HG03159 (cell line): ENCODE data around the gene MSH5.

Experiments
- ATAC-seq: cut with Tn5 transposase; IDR thresholded peaks from one replicate; pipeline ENCODE4 v1.9.1; 2021; ENCODE audit warnings: mild to moderate bottlenecking, moderate library complexity; ENCODE audit not compliant: unreplicated experiment

Gene MSH5

DNA sequence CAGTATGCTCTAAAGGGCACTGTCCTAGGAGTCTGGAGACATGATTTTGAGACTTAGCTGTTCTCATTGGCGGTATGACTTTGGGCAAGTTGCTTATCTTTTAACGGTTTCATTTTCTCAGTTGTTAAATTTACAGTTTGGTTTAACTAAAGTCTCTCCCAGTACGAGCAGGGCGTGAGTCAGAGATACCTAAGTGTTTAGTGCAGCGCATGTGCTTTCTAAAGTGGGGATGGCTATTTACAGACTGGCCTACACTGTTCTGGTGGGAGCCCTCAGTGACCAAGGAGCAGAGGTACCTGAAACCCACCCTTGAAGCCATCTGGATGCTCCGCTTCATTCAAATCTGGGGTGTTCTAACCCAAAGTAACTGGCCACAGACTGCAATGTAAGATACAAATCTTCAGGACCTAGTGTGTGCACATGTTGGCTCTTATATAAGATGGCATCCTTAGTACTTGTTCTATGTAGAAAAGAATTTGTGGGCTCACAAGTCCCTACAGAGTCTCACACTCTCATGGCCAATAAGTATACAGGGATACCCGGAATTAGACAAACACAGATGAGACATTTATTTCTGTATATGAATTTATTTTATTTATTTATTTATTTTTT, 10.7 kb downstream of the MSH5 start:
- ATAC-seq, result no peak

DNA sequence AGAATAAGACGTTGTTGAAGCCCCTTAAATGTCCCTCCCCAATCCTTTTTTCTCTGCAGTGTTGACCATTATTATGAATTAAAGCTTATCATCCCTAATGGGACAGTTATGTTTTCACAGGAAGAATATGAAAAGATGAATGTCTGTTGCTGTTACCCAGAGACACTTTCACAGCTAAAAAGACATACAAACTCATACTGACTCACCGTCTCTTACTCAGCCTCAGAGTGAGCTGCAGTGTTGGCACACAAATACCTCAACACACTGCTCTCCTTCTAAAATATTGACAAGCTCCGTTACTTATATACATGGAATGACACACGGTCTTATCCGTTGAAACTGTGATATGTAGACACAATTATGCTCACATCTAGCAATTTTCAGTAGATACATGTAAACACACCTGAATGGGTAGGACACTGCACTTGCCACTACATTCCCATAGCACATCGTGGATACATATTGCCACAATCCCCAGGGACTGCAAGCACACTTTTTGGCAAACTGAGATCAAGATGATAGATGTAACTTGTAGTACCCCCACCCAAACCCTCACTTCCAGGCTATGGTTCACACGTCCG, 13.0 kb downstream of the MSH5 start:
- no peak for ATAC-seq

DNA sequence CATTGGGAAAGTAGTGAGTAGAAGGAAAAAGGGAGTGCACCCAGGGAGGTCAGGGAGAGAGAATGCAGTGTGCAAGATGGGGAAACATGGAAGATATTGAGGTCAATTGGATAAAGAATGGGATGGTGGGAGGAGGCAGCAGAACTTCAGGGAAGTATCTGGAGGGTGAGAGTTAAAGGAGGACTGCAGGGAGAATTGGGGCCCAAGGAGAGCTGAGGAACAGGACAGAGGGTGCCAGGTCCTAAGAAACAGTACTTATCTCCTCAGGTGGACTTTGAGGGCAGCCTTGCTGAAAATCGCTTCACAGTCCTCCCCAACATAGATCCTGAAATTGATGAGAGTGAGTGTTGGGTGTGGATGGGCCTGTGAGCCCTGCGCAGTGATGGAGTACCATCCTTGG, 18.5 kb downstream of the MSH5 start:
- no peak for ATAC-seq

DNA sequence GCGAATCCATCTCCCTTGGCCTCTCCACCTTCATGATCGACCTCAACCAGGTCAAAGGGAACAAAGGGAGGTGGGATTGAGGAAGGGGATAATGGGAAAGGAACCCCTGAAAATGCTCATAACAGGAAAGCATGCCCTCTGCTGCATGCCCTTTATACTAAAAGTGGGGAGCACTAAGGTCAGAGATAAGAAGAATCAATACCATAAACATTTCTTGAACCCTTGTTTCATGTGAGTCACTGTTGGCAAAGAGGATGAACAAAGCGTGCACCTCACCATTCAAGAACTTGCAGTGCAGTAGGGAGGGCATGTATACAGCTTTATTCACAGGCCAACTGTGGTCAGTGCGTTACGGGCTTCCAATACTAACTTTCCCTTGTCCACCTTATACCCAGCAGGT, 21.0 kb downstream of the MSH5 start:
- ATAC-seq, result no peak

DNA sequence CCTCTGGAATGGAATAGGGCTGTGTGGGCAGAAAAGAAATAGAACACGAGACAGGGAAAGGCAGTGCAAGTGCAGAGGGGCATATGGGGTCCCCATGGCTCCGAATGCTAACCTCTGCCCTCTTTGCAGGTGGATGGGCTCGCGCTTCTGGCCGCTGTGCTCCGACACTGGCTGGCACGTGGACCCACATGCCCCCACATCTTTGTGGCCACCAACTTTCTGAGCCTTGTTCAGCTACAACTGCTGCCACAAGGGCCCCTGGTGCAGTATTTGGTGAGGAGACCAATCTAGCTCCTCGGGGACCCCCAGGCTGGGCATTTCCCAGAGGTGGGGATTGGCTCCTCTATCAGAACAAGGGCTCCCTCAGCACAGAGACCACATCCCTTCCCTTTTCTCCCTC, 21.5 kb downstream of the MSH5 start:
- ATAC-seq, result no peak

DNA sequence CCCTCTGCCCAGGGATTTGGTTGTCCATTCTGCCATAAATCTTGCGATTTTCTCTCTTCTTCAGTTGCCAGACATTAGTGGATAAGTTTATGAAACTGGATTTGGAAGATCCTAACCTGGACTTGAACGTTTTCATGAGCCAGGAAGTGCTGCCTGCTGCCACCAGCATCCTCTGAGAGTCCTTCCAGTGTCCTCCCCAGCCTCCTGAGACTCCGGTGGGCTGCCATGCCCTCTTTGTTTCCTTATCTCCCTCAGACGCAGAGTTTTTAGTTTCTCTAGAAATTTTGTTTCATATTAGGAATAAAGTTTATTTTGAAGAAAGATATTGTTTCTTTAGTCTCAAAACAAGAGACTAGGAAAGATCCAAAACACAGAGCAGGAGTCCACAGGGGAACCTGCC, 22.6 kb downstream of the MSH5 start, which contains the start of gene SAPCD1:
TSS of gene SAPCD1 (plus strand) at position 301 of the 400 bp plus-strand sequence. CDS start 399 bp downstream, outside the sequence.
- no peak for ATAC-seq

DNA sequence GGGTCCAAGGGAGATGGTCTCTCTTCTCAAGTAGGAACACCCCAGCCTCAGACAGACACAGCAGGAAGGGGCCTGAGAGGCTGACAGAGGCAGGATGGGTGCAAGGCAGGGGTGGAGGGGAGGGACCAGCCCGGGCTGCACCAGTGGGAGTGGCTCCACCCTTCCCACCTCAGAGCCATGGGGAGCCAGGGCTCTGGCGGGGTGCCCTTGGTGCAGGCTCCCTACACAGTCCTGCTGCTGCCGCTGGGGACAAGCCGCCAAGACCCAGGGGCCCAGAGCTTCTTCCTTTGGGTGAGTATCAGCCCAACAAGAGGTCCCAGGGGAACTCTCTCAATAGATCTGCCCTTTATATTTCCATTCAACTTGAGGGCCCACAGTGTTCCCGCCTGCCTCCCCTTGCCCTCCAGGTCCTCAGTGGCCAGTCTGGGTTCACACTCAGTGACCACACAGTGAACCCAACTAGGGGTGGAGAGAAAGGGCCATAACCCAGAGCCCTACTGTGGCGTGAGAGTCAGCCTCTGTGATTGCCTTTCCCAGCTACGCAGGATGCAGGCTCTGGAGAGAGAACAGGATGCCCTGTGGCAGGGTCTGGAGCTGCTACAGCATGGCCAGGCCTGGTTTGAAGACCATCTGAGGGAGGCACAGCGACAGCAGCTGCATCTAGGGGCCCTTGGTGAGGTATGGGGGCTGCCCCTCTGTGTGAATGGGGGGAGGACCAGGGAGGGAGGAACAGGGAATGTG, 23.2 kb downstream of the MSH5 start:
- ATAC-seq, result no peak

DNA sequence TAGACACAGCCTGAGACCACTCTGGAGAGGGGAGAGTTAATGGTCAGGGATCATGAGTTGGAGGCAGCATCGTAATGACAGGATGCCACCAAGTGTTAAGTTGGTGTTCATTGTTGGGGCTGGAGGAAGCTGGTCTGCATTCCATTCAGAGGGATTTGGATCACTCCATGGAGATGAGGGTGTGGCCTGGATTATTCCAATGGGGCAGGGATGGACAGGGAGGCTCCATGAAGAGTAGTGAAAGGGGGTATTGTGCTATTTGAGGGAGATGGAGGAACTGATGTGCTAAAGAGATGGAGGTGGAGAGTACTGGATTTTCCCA, 23.8 kb downstream of the MSH5 start:
- ATAC-seq, result no peak

DNA sequence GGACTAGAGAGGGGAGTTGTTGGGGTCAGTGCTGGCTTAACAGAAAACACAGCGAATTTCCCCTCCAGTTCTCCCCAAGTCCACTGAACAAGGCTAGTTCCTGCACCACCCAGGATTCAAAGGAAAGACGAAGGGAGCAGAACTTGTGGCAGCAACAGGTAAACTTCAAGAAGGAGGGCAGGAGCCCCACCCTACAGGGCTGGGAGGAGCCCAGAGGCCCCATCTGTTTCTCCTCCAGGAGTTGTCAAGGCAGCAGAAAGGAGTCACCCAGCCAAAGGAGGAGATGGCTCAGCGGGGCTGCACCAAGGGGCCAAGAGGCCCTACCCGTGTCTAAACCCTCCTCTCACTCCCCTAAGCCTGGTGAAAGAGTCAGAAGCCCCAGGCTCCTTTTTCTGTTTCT, 24.4 kb downstream of the MSH5 start:
- no peak for ATAC-seq

DNA sequence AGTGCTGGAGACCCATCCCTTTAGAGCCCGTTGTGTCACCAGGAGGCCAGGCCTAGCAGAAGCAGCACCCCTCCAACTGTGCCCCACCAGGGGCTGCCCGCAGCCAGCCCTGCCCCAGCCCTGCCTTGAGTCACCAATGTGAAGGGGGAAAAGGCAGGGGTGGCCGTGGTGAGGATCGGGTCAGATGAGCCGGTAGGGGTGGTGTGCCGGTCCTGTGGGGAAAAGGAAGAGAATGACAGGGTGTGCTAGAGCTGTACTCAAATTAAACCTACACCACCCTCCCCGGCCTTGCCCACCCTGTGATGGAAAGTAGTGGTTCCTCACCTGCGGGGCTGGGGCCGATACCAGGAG, 25.7 kb downstream of the MSH5 start:
- no peak for ATAC-seq

DNA sequence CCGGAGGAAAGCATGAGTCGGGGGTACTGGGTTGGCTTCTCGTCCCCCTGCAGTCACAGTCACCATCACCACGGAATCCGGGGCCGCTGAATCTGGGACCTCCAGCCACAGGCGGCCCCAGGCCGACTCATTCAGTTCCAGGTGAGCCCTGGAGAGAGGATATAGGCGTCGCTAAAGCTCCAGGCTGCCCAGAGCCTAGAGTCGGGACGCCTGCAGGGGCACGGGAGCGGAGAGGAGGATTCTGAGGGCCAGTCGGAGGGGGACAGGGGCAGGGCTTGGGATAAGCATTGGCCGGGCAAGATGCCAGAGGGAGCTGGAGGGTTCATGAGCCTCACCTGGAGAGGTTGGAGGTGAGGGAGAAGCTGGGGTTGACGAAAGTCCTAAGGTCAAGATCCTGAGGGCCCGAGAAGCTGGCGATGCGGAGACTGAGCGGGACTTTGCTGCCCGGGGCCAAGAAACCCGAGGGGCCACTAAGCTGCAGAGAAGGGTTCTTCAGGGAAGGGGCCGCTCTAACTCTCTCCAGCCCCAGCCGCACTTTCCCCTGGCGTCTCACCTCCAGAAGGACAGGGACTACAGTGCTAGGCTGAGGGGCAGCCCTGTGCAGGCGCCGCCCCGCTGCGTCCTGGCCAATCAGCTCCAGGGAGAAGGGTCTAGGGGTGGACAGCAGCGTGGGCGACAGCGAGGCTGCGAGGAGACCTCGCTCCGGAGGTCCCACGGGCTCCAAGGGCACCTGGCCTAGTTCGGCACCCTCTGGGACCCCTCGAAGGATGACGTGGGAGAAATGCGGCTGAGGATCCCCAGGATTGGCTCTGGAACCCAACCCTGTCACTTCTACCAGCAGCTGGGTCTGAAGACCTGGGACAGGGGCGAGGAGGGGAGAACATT, 26.3 kb downstream of the MSH5 start:
- ATAC-seq, result no peak

DNA sequence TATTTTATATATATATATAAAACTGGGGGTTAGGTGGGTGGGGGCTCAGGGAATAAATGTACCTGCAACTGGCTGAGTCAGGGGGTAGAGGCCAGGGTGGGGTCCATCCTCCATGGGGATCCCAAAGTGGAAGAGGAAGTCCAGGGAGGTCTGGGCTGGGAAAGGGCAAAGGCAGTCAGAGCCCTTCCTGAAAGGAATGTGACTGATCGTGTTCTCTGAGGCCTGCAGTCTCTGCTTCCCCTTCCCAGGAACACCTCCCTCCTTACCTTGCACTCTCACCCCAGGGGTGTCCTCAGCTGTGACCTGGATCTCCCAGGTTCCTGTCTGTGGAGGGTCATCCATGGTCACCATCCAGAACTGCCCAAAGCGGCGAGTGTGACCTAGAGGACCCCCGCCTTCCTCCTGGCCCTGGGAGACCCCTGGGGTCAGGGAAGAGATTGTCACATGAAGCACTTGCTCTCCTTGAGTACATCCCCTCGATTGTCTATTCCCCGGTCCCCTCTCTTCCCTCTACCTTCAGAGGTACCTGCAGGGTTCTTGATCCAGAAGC, 27.4 kb downstream of the MSH5 start:
- ATAC-seq, result no peak

DNA sequence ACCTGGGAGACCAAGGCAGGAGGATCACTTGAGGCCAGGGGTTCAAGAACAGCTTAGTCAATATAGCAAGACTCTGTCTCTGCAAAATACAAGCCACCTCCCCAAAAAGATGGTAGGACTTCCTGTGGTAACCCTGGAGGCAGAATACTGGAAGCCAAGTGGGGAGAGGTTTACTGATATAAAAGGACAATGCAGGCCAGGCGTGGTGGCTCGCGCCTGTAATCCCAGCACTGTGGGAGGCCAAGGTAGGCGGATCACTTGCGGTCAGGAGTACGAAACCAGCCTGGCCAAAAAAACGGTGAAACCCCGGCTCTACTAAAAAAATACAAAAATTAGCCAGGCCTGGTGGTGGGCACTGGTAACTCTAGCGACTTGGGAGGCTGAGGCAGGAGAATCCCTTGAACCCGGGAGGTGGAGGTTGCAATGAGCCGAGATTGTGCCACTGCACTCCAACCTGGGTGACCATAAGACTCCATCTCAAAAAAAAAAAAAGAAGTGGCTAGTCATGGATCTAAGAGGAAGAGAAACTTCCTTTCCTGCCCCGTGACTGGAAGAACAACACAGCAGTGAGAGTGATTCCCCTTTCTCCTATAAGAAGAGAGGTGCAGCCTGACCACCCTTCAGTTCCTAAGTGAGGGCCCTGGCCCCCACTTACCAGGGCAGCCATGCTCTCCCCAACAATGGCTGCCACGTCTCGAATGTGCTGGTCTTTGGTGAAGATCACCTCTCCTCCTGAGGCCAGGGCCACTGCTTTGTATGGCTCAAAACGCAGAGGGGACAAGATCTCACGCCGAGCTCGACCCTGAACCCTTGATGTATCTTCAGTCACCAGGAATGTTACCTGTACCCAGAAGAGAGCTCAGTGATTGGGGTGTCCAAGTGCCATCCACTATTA, 28.8 kb downstream of the MSH5 start:
- ATAC-seq, result no peak

DNA sequence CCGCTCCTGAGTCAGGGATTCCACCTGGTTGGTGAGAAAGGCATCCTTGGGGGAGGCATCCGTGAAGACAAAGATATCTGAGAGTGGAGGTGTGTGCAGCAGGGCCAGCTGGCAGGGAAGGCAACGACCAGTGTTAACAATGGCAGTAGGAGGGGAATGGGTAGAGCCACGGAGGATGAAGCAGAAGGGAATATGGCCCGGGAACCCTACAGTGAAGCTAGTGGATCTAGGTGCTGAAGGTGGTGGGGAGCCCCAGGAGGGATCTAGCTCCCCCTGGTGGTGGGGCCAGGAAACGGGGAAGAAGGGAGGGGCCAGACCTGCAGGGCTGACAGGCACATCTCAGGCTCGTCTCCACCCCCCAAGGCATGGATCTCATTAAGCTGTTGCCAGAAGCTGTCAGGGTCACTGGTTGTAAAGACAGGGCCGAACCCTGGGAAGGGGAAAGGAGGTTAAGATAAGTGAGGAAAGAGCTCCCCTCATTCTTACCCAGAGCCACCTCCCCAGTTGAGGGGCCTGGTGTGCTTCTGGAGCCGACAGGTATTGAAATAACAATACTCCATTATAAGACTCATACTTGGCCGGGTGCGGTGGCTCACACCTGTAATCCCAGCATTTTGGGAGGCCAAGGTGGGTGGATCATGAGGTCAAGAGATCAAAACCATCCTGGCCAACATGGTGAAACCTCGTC, 30.0 kb downstream of the MSH5 start:
- no peak for ATAC-seq

DNA sequence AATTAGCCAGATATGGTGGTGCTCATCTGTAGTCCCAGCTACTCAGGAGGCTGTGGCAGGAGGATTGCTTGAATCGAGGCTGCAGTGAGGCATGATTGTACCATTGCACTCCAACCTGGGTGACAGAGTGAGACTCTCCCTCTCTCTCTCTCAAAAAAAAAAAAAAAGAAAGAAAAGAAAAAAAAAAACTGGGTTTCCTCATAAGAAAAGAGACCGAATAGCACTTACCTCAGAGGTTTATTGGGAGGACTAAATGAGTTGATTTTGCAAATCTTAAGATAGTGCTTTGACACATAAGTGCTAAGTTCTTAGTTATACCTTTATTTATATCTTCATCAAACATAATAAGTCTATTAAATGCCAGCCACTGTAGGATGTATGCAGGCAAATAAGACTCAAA, 31.1 kb downstream of the MSH5 start:
- ATAC-seq, result no peak

DNA sequence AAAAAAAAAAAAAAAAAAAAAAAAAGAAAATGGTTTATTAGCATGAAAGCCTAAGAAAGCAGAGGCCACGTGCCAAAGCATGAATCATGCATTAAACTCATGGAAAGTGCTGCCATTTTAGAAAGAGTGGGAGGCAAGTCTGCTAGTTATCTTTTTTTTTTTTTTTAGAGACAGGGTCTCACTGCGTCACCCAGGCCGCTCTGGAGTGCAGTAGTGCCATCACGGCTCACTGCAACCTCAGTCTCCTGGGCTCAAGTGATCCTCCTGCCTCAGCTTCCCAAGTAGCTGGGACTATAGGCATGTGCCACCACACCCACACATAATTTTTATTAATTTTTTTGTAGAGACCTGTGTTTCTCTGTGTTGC, 32.2 kb downstream of the MSH5 start:
- ATAC-seq, result no peak

DNA sequence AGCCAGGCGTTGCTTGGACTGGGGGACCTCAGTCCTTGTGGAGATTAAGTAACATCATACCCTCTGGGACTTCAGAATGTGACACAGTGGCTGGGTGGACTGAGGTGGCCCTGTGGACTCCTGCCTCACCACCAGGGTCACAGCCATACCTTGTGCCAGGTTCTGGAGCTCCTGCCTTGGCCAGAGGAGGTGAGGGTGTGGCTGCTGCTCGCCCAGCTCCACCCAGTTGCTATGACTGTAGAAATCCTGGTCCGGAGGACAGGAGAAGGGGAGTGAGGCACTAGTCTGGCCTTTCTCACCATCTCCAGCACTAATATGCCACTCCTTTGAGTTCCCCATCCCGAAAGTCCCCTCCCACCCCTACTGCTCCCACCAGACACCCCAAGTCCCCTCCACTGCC, 35.4 kb downstream of the MSH5 start:
- ATAC-seq, result no peak

DNA sequence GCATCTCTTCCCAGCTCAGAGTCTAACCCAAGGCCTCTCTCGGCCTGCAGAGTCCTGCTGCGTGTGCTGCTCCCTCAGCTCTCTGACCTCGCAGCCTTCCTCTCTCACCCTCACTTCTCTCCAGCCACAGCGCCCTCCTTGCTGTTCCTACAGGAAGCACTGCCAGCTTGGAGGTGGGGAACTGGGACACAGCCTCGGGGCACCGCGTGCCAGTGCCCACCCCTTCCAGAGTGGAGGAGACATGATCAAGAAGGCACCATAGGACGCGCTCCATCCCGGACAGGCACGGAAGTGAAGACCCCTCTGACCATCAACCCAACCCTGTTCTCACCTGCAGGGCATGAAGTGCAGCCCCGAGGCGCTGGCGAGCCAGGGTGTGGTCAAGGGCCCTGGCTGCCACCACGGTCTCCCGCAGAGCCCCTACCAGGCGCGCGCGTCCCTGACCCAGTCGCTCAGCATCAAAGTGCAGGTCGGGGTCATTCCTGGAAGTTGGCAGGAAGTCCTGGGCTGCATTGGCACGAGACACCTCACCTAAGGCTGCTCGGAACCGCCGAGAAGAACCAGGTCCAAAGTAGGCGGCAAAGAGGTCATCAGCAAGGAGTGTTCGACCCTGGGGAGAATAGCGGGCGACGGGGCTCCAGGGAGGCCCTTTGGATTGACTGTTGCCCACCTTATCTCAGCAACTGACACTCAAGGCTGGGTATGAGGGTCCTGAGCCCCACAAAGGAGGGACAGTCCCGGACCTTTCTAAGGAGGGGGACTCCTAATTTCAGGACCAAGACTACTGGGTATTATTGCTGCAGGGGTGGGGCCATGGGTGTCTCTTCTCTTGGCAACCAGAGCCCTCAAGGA, 36.1 kb downstream of the MSH5 start:
- no peak for ATAC-seq

DNA sequence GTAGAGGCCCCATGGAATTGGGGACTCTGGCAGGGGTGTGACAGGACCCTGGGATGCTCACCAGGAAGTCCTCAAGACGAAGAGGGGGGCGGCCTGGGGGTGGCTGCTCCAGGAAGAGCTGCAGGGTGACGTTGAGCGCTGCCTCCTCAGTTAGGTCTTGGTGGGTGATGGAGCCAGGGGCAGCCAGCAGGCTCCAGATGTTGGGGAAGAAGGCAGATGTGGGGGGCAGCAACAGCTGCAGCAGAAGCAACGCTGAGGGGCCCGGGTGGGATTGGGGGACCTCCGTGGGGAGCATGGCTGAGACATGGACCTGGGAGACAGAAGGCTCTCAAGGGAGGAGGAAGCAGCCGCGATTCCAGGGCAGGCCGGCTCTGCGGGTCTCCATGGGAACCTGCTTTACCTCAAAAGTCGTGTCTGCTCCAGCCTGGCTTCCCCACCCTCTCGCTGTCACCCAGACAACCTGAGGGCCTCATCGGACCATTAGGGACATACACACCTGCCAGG, 36.7 kb downstream of the MSH5 start:
- ATAC-seq, result no peak
